BJ (cell line): ENCODE measurements around the gene PBX3. TPM values are rescaled to one million over a fixed set of nuclear protein-coding genes. Genes with fewer than 3 reads are reported as not detected.

Source experiments
- CTCF ChIA-PET: fragments of 350-600 bp; formaldehyde crosslinking; extraction: SDS; loops from one replicate; lab custom pipeline; 2021; ENCODE audit warnings: antibody characterized with exemption, inconsistent platforms; lab: Yijun Ruan, JAX
- POLR2A ChIA-PET: fragments of 300-600 bp; sonication (Branson Sonifier 250); formaldehyde crosslinking; extraction: SDS; loops from one replicate; lab custom pipeline; 2021; ENCODE audit warnings: antibody characterized with exemption; lab: Charles Lee
- DNase-seq: peaks from one replicate; pipeline ENCODE4 v3.0.0-alpha.2; 2011; ENCODE audit warnings: low read depth
- H3K27me3 ChIP-seq: 2 replicates; pipeline ENCODE4 v1.6.0; 2011; ENCODE audit warnings: low read length; ENCODE audit not compliant: control insufficient read depth, insufficient read depth
- H3K36me3 ChIP-seq: 2 replicates; pipeline ENCODE4 v1.5.1; 2011; ENCODE audit warnings: low read length; ENCODE audit not compliant: control insufficient read depth, insufficient read depth
- H3K4me3 ChIP-seq: 2 replicates; pipeline ENCODE4 v1.5.1; 2011; ENCODE audit warnings: low read depth, mild to moderate bottlenecking, control low read depth, low read length
- CTCF ChIP-seq: IDR thresholded peaks from 2 replicates; pipeline ENCODE4 v1.5.1; 2011; ENCODE audit warnings: low read depth, mild to moderate bottlenecking, control low read depth, inconsistent platforms, low read length, moderate library complexity; ENCODE audit not compliant: insufficient read depth
- polyA plus RNA-seq: library from polyadenylated mRNA; depleted of rRNA; stranded (reverse); fragments of >200 nt; gene quantifications from 2 replicates; pipeline ENCODE4 v1.2.3, GENCODE V29; 2011

The PBX3 gene
- polyA plus RNA-seq, 1 experiment = 27.9 TPM

GRCh38 chr9:125884218-125884595 lies 137.0 kb downstream of the PBX3 start:
- ChIA-PET CTCF (no interaction called here), POLR2A (no interaction called here)
- Histone ChIP-seq H3K27me3 (no peaks in the 10 kb centered on the region), H3K4me3 (no peak overlapping the region), H3K36me3 (no peaks in the 10 kb centered on the region)
- TF ChIP-seq CTCF = no peak
- DNase-seq = no peak

GRCh38 chr9:125885405-125886034 lies 138.3 kb downstream of the PBX3 start:
- H3K4me3 ChIP-seq = no peak overlapping the region
- no peaks in the 10 kb centered on the region for H3K27me3 ChIP-seq
- POLR2A ChIA-PET = no interaction called here
- TF ChIP-seq CTCF = no peak
- CTCF ChIA-PET = no interaction called here
- DNase-seq = no peak
- no peaks in the 10 kb centered on the region for H3K36me3 ChIP-seq

GRCh38 chr9:125886365-125886764 lies 139.2 kb downstream of the PBX3 start:
- TF ChIP-seq CTCF = no peak
- Histone ChIP-seq H3K27me3 (no peaks in the 10 kb centered on the region), H3K4me3 (no peak overlapping the region), H3K36me3 (no peaks in the 10 kb centered on the region)
- ChIA-PET CTCF (interaction anchor here (0.6 kb wide), 1 partner anchor 114 kb away, joined by 3 read pairs; no protein-coding TSS in a partner anchor), POLR2A (no interaction called here)
- no peak for DNase-seq

- DNase-seq = no peak
- POLR2A ChIA-PET = no interaction called here
- CTCF ChIA-PET = interaction anchor here (0.6 kb wide), 1 partner anchor 115 kb away, joined by 3 read pairs; no protein-coding TSS in a partner anchor
Measured at GRCh38 chr9:125887172-125887571, 140.0 kb downstream of the PBX3 start.

GRCh38 chr9:125888211-125888610 lies 141.0 kb downstream of the PBX3 start:
- Histone ChIP-seq H3K4me3 (no peak overlapping the region), H3K36me3 (no peaks in the 10 kb centered on the region), H3K27me3 (no peaks in the 10 kb centered on the region)
- ChIA-PET POLR2A (interaction anchor here (0.6 kb wide), 1 partner anchor 44 kb away, joined by 3 read pairs; no protein-coding TSS in a partner anchor), CTCF (interaction anchor here (0.6 kb wide), 1 partner anchor 80 kb away, joined by 3 read pairs; no protein-coding TSS in a partner anchor)
- TF ChIP-seq CTCF = no peak
- DNase-seq = no peak

More at GRCh38 chr9:125887172-125887571, 140.0 kb downstream of the PBX3 start:
- no peak for TF ChIP-seq CTCF
- H3K36me3 ChIP-seq = no peaks in the 10 kb centered on the region
- no peak overlapping the region for H3K4me3 ChIP-seq
- no peaks in the 10 kb centered on the region for H3K27me3 ChIP-seq
